ENCODE measurements around the gene TMEM128. TPM values are rescaled to one million over a fixed set of nuclear protein-coding genes. Genes with fewer than 3 reads are reported as not detected.

Gene TMEM128
- polyA plus RNA-seq, 1 of the 3 experiments (the other 2 are of a cell fraction): 33.7 TPM

GRCh38 chr4:4228356-4228668 is 19.7 kb downstream of the TMEM128 start:
- 33% methylated on average over 1 of the region's 1 CpG for WGBS (ENCODE audit: low lambda C conversion rate)
- Histone ChIP-seq H3K36me3 (replicated peaks in 1 of 2; ENCODE audit: control insufficient read depth in 1 of 2, insufficient read depth in 2 of 2, low read length in 1 of 2) (no peaks in the 10 kb centered on the region), H3K79me2 (ENCODE audit: insufficient read depth) (no peaks in the 10 kb centered on the region), H3K4me2 (no peak overlapping the region), H3K9me3 (no peaks in the 10 kb centered on the region), H3K9ac (no peak overlapping the region), H3K9me2 (no peaks in the 10 kb centered on the region), H3K4me1 (ENCODE audit: control insufficient read depth in 1 of 2, insufficient read depth in 2 of 2, low read depth in 1 of 2, low read length in 1 of 2) (no peaks in the 10 kb centered on the region), H3K27ac (ENCODE audit: low read depth in 2 of 2, low read length in 1 of 2) (no peak overlapping the region), H3K27me3 (ENCODE audit: insufficient read depth) (peaks cover 37% of the 10 kb centered on the region), H2AFZ (ENCODE audit: low read depth) (no peak overlapping the region), H3F3A (replicated peaks; ENCODE audit: insufficient read depth) (no peaks in the 10 kb centered on the region), H3K4me3 (ENCODE audit: low read depth in 2 of 2, low read length in 1 of 2) (no peak overlapping the region), H4K20me1 (ENCODE audit: insufficient read depth) (no peaks in the 10 kb centered on the region)
- TF ChIP-seq EP300 (IDR thresholded peaks at IDR 0.05; ENCODE audit: borderline replicate concordance in 1 of 2, low read depth in 1 of 2, low read length in 1 of 2) (no peak), YY1 (IDR thresholded peaks at IDR 0.05; ENCODE audit: low read depth) (no peak), RXRA (IDR thresholded peaks at IDR 0.05; ENCODE audit: borderline replicate concordance, low read depth) (no peak), PBX3 (IDR thresholded peaks at IDR 0.05) (no peak), MXI1 (IDR thresholded peaks at IDR 0.05; ENCODE audit: low read depth, low read length) (no peak), CTCF (IDR thresholded peaks at IDR 0.05) (no peak), RAD21 (IDR thresholded peaks at IDR 0.05; ENCODE audit: low read length) (no peak), USF1 (IDR thresholded peaks at IDR 0.05; ENCODE audit: borderline replicate concordance, low read depth) (no peak), CHD2 (IDR thresholded peaks at IDR 0.05; ENCODE audit: low read length, partially characterized antibody) (no peak), EZH2phosphoT487 (IDR thresholded peaks at IDR 0.05; ENCODE audit: borderline replicate concordance, low read depth) (no peak), FOXM1 (IDR thresholded peaks at IDR 0.05; ENCODE audit: low read depth) (no peak), TEAD4 (IDR thresholded peaks at IDR 0.05; ENCODE audit: borderline replicate concordance, insufficient read depth) (no peak), USF2 (IDR thresholded peaks at IDR 0.05; ENCODE audit: borderline replicate concordance, low read depth, low read length) (no peak), FOXJ3 (CRISPR knock-in tag; IDR thresholded peaks at IDR 0.05) (no peak)
- no peak for DNase-seq
- POLR2A ChIA-PET: no interaction called here
- CTCF ChIA-PET: no interaction called here

Measured in SK-N-SH (cell line).